Skeletal muscle tissue (tissue), 4 donors: ENCODE data around the gene FBXW10B. TPM values are rescaled to one million over a fixed set of nuclear protein-coding genes. Genes with fewer than 3 reads are reported as not detected.
"Not testable (repeated sequence)": the region's sequence is repeated elsewhere in the genome, so short reads cannot be mapped to it uniquely, and the experiment has no call there.

Experiments
- H3K27ac ChIP-seq: one replicate; pipeline ENCODE4 v1.7.0; 2013; ENCODE audit warnings: mild to moderate bottlenecking, low read depth, low read length, inconsistent platforms
- H3K27me3 ChIP-seq, 3 donors: one replicate each; pipeline ENCODE4 v1.7.0; 2013; ENCODE audit warnings: low read length in 3 of 3; ENCODE audit not compliant: control insufficient read depth in 3 of 3, insufficient read depth in 3 of 3
- H3K36me3 ChIP-seq, 3 donors: one replicate each; pipeline ENCODE4 v1.7.0; 2013; ENCODE audit warnings: low read length in 3 of 3; ENCODE audit not compliant: control insufficient read depth in 3 of 3, insufficient read depth in 3 of 3
- H3K4me1 ChIP-seq, 3 donors: one replicate each; pipeline ENCODE4 v1.7.0; 2013; ENCODE audit warnings: low read length in 3 of 3, mild to moderate bottlenecking in 3 of 3; ENCODE audit not compliant: control insufficient read depth in 3 of 3, insufficient read depth in 3 of 3
- H3K4me3 ChIP-seq, 3 donors: one replicate each; pipeline ENCODE4 v1.7.0; 2013; ENCODE audit warnings: low read length in 3 of 3
- H3K9ac ChIP-seq, 3 donors: one replicate each; pipeline ENCODE4 v1.7.0; 2013; ENCODE audit warnings: low read length in 3 of 3, mild to moderate bottlenecking in 3 of 3, moderate library complexity in 2 of 3, low read depth in 1 of 3
- H3K9me3 ChIP-seq, 3 donors: one replicate each; pipeline ENCODE4 v1.7.0; 2013; ENCODE audit warnings: low read length in 3 of 3; ENCODE audit not compliant: control insufficient read depth in 3 of 3
- total RNA-seq: library from RNA; depleted of rRNA; stranded (reverse); fragments of >200 nt; gene quantifications from one replicate; pipeline ENCODE4 v1.2.3, GENCODE V29; 2014
- donor health status: Osteomylitis.

Gene FBXW10B, protein sequence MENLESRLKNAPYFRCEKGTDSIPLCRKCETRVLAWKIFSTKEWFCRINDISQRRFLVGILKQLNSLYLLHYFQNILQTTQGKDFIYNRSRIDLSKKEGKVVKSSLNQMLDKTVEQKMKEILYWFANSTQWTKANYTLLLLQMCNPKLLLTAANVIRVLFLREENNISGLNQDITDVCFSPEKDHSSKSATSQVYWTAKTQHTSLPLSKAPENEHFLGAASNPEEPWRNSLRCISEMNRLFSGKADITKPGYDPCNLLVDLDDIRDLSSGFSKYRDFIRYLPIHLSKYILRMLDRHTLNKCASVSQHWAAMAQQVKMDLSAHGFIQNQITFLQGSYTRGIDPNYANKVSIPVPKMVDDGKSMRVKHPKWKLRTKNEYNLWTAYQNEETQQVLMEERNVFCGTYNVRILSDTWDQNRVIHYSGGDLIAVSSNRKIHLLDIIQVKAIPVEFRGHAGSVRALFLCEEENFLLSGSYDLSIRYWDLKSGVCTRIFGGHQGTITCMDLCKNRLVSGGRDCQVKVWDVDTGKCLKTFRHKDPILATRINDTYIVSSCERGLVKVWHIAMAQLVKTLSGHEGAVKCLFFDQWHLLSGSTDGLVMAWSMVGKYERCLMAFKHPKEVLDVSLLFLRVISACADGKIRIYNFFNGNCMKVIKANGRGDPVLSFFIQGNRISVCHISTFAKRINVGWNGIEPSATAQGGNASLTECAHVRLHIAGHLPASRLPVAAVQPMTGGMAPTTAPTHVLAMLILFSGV
- total RNA-seq: 0.52 TPM

DNA sequence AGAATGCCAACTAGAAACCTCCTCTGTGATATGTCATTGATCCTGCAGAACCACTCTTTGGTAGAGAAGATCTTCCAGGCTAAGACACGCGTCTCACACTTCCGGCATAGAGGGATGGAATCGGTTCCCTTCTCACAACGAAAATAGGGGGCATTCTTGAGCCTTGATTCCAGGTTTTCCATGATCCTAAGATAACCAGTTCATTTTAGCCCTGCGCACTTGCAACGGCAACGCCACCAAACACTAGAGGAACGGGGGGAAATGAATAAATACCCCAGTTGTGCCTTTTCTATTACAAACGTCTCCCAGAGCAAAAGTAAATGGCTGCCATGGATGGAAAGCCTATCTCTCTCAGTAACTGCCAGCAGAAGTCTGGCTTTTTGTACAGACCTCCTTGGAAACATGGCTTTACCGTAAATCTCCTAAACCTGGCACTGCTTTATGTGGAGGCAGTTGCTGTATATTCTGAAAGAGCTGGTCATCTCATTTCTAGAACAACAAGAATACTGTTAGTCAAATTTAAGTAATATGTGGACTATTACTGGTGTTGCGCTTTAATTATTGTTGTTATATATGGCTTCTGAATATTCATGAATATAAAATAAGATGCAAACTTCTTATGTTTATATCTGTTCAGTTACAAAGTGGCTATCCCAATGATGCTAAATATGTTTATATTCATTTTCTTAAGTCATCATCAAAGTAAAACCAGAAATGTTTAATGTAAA lies at the start of gene FBXW10B:
Gene FBXW10B (minus strand): TSS at position 374 of the 728 bp plus-strand sequence. CDS start 192 bp downstream, at position 182.
- not testable (repeated sequence) for H3K4me1 ChIP-seq, H3K36me3 ChIP-seq, H3K9me3 ChIP-seq, H3K27me3 ChIP-seq, H3K27ac ChIP-seq, H3K9ac ChIP-seq
- H3K4me3 ChIP-seq: peak within 1 kb of the TSS in 2 of 3 donors; percentile 29 to 48

DNA sequence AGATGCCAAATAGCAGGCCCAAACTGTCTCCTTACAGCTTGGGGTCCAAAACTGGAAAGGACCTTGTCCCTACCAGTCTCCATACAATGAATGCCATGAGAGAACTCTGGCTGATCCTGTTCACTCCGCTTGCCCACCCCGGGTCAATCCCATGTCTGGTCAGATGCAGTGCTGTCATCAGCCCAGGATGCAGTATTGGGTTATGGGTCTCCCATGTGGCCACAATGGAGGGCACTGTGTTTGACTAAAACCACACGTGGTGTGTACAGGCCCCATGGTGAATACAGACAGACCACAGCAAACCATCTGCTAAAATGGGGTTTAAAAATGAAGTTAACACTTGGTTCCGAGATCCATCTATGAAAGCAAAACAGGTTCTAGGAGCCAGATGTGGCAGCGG lies 44.2 kb upstream of the FBXW10B start:
- H3K27me3 ChIP-seq: no peaks in the 10 kb centered on the region
- no peaks in the 10 kb centered on the region for H3K9me3 ChIP-seq
- H3K4me1 ChIP-seq: peaks cover 0 to 2% (median 0%) of the 10 kb centered on the region in 3 donors
- no peak overlapping the region for H3K27ac ChIP-seq
- no peak overlapping the region for H3K9ac ChIP-seq
- H3K36me3 ChIP-seq: peaks cover 0 to 3% (median 0%) of the 10 kb centered on the region in 3 donors
- H3K4me3 ChIP-seq: no peak overlapping the region

DNA sequence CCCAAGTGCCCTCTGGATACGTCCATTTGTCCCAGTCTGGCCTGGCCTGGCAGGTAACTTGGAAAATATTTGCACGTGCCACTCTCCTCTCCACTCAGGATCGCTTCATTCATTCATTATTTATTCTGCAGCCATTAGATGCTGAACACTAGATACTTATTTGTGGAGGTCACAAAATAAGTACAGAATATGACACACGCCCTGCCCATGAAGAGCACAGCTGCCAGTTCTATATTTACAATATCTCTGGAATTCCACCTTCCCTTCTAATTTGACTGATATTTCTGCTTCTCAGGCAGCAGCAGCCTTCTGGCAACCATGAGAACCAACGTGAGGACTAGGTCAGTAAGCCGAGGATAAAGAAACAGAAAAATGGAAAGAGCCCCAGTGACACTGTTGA lies 43.7 kb upstream of the FBXW10B start:
- Histone ChIP-seq H3K4me3 (no peak overlapping the region), H3K9me3 (no peaks in the 10 kb centered on the region), H3K4me1 (peaks cover 0 to 2% (median 0%) of the 10 kb centered on the region in 3 donors), H3K36me3 (peaks cover 0 to 3% (median 0%) of the 10 kb centered on the region in 3 donors), H3K27me3 (no peaks in the 10 kb centered on the region), H3K9ac (no peak overlapping the region), H3K27ac (no peak overlapping the region)

DNA sequence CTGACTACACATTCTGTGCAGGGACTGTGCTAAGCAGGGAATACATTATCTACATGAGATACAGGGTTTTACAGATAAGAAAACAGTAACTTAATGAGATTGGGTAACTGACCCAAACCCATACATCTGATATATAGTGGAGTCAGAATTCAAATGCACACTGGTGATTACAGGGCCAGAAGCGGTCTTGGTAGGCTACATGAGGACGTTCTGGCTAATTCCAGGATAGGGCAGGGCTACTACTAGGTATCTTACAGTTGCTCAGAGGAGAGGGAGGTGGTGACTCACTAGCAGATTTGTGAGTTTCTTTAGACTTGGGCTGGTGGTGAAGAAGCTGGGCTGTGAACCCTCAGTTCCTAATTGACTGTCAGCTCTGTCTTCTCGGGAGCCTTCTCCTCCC lies 43.2 kb upstream of the FBXW10B start:
- no peak overlapping the region for H3K9ac ChIP-seq

DNA sequence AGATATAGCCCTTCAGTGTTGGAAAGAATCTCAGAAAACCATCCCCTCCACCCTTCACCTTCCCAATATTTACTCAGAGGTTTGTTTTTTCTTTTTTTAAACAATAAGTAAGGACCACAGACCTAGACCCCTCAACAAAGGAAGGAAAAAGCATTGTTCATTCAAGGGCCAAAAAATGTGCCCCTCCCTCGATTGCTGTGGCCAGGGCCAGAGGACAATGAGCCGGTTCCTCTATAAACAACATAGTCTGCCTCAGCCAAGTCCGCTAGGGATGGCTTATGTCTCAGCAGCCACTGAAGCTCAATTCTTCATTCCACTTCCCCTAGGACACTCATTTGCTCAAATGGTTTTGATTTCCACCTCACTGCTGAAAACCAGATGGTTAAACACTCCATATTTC lies 40.6 kb upstream of the FBXW10B start:
- H3K9me3 ChIP-seq: no peaks in the 10 kb centered on the region
- H3K9ac ChIP-seq: no peak overlapping the region
- H3K4me3 ChIP-seq: no peak overlapping the region
- peaks cover 0 to 3% (median 0%) of the 10 kb centered on the region in 3 donors for H3K36me3 ChIP-seq
- no peaks in the 10 kb centered on the region for H3K27me3 ChIP-seq
- H3K27ac ChIP-seq: no peak overlapping the region
- H3K4me1 ChIP-seq: peaks cover 0 to 2% (median 0%) of the 10 kb centered on the region in 3 donors

More for the DNA sequence above, 43.2 kb upstream of the FBXW10B start:
- Histone ChIP-seq H3K4me3 (no peak overlapping the region), H3K4me1 (peaks cover 0 to 2% (median 0%) of the 10 kb centered on the region in 3 donors), H3K27ac (no peak overlapping the region), H3K36me3 (peaks cover 0 to 3% (median 0%) of the 10 kb centered on the region in 3 donors), H3K9me3 (no peaks in the 10 kb centered on the region), H3K27me3 (no peaks in the 10 kb centered on the region)

DNA sequence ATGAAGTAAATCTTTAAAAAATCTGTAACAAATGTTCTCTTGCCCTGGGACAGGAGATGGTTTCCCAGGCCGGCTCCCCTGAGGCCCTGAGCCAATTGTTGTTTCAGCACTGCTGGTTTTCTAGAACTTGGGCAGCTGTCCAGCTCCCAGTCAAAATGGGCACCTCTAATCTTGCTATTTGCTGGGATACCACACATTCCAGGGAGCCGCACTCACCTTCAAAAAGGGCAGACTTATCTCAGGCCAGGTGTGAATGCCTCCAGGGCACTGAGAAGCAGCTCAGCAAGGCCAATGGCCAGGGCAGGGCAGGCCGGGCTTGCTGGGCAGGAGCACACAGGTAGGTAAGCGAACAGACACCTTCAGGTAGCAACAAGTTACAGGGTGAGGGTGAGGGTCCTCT lies 40.2 kb upstream of the FBXW10B start:
- H3K27me3 ChIP-seq: no peaks in the 10 kb centered on the region
- H3K27ac ChIP-seq: no peak overlapping the region
- no peak overlapping the region for H3K4me3 ChIP-seq
- H3K9me3 ChIP-seq: no peaks in the 10 kb centered on the region
- peaks cover 0 to 3% (median 0%) of the 10 kb centered on the region in 3 donors for H3K36me3 ChIP-seq
- no peak overlapping the region for H3K9ac ChIP-seq
- H3K4me1 ChIP-seq: peaks cover 0 to 2% (median 0%) of the 10 kb centered on the region in 3 donors

DNA sequence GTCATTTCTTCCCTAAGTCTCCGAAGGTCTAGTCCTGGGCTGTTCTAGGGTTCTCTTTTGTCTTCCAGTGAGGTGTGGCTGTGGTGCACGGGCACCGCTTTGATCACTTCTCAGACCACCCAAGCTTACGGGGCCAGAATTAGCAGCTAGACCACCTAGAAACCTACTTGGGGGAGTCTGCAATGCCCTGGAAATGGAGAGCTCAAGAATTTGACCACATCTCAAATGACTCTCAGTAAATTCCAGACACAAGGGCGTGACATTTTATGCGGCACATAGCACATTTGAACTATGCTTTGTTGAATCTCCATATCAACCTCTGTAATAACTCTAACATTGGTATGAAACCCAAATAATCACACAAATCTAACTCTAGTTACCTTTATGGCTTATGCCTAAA lies 39.7 kb upstream of the FBXW10B start:
- Histone ChIP-seq H3K4me3 (no peak overlapping the region), H3K9me3 (no peaks in the 10 kb centered on the region), H3K9ac (no peak overlapping the region), H3K36me3 (peaks cover 0 to 3% (median 0%) of the 10 kb centered on the region in 3 donors), H3K27ac (no peak overlapping the region), H3K27me3 (no peaks in the 10 kb centered on the region), H3K4me1 (peaks cover 0 to 2% (median 0%) of the 10 kb centered on the region in 3 donors)

DNA sequence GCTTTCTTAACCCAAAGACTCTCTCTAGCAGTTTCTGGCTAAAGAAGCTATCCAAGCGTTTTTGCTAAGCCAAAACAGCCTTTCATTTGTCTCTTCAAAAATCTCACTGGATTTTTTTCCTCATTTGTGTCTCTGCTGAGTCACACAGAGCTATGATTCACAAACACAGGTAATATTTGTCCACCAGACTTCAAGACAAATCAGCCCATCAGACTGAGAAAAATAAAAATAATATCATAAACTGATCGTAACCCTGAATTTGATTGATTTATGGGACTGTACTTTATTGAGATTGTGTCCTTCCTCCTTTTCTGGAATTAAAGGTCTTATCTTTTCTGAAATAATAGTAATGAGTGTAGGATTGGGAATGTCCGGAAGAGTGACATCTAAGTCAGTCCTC lies 38.8 kb upstream of the FBXW10B start:
- Histone ChIP-seq H3K27ac (no peak overlapping the region), H3K27me3 (no peaks in the 10 kb centered on the region), H3K36me3 (no peaks in the 10 kb centered on the region), H3K4me1 (peaks cover 0 to 2% (median 0%) of the 10 kb centered on the region in 3 donors), H3K9me3 (no peaks in the 10 kb centered on the region), H3K4me3 (no peak overlapping the region), H3K9ac (no peak overlapping the region)

DNA sequence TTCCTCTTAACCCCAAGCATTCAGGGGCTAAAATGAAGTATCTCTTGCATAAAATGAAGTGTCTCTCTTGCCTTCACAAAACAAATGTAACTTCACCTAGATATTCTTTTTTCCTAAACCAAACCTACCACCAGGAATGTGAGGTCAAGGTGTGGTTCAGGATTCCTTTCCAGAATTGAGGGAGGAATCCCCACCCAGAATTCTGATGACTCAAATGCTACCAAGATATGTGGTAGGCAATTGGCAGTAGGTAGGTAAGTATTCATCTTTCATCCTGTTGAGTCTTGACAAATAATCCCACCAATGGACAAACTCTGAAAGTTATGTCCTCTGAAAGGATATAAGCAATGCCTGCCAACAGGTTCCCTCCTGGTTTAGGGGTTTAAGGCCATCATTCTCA lies 38.4 kb upstream of the FBXW10B start:
- H3K27ac ChIP-seq: no peak overlapping the region
- H3K4me3 ChIP-seq: no peak overlapping the region
- no peaks in the 10 kb centered on the region for H3K36me3 ChIP-seq
- no peaks in the 10 kb centered on the region for H3K9me3 ChIP-seq
- H3K4me1 ChIP-seq: peaks cover 0 to 2% (median 0%) of the 10 kb centered on the region in 3 donors
- H3K27me3 ChIP-seq: no peaks in the 10 kb centered on the region
- no peak overlapping the region for H3K9ac ChIP-seq
